ENCODE data around the gene GPR157.

DNA sequence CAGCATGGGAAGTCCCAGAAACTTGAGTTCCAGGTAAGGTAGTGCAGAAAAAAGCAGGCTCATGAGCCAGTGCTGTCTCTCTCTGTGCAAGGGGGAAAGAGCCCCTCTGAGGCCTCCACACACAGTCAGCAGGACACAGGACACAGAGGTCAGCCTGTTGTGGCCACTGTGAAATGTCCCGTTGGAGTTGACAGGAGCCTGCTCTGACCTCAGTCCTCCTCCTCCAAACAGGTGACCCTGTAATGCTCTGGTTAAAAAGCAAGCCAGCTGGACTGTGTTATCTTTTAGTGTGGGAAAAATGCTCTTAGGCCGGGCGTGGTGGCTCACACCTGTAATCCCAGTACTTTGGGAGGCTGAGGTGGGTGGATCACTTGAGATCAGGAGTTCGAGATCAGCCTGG, 24.2 kb upstream of the GPR157 start:
- TF ChIP-seq, protein P1, sequence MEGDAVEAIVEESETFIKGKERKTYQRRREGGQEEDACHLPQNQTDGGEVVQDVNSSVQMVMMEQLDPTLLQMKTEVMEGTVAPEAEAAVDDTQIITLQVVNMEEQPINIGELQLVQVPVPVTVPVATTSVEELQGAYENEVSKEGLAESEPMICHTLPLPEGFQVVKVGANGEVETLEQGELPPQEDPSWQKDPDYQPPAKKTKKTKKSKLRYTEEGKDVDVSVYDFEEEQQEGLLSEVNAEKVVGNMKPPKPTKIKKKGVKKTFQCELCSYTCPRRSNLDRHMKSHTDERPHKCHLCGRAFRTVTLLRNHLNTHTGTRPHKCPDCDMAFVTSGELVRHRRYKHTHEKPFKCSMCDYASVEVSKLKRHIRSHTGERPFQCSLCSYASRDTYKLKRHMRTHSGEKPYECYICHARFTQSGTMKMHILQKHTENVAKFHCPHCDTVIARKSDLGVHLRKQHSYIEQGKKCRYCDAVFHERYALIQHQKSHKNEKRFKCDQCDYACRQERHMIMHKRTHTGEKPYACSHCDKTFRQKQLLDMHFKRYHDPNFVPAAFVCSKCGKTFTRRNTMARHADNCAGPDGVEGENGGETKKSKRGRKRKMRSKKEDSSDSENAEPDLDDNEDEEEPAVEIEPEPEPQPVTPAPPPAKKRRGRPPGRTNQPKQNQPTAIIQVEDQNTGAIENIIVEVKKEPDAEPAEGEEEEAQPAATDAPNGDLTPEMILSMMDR (IDR thresholded peaks at IDR 0.05): no peak
- TF ChIP-seq POLR2A (IDR thresholded peaks at IDR 0.05): no peak
- no peak for TF ChIP-seq EP300 (IDR thresholded peaks at IDR 0.05)
